Measurements from ENCODE around the gene PKLR.

DNA sequence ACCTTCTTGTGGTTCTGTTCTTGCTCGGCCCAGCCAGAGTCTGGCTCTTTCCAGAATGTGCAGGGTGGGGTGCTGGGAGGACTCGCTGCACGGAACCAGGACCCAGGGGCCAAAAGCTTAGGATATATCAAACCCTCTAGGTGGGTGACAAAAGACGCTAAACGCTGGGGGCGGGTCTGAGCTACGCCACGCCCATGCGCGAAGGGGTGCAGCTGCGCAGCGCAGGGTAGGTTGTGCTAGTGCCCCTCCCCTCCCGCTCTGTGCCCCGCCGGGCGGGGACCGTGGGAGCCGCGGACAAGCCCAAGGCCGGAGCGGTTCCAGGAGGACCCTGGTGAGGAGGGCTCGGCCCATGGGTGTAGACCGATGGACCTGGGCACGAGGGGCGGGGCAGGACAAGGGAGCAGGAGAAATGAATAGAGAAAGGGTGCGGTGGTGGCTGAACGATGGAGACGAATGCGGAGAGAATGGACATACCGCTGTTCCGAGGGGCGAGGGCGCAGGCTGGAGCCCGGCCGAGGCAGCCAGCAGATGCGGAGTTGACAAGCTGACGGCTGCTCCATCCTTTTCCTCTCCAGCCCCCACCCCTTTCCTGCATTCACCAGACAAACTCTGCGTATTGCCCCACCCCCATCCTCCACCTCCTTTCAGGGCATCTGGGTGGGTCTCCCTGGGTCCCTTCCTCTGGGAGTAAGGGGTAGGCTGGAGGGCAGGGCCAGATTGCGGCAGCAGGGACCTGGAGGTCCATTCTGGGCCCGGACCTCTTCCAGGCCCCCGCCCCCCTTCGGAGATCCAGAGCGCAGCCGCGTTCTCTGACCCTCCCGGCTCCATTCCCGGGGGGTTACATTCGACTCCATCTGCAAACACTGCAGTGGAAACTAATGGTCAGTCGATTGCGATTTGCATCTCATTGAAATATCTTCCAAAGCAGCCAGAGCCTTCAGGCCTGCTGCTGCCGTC lies 19.7 kb upstream of the PKLR start, which contains the start of gene RUSC1:
- TF ChIP-seq, protein P1, sequence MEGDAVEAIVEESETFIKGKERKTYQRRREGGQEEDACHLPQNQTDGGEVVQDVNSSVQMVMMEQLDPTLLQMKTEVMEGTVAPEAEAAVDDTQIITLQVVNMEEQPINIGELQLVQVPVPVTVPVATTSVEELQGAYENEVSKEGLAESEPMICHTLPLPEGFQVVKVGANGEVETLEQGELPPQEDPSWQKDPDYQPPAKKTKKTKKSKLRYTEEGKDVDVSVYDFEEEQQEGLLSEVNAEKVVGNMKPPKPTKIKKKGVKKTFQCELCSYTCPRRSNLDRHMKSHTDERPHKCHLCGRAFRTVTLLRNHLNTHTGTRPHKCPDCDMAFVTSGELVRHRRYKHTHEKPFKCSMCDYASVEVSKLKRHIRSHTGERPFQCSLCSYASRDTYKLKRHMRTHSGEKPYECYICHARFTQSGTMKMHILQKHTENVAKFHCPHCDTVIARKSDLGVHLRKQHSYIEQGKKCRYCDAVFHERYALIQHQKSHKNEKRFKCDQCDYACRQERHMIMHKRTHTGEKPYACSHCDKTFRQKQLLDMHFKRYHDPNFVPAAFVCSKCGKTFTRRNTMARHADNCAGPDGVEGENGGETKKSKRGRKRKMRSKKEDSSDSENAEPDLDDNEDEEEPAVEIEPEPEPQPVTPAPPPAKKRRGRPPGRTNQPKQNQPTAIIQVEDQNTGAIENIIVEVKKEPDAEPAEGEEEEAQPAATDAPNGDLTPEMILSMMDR (IDR thresholded peaks at IDR 0.05 in 8 of 11, conservative IDR thresholded peaks at IDR 0.05 in 3 of 11) = no peak
- no peak for TF ChIP-seq POLR2A (IDR thresholded peaks at IDR 0.05)
- peak; percentile 80 to 89 (median 89) for TF ChIP-seq POLR2AphosphoS5 (IDR thresholded peaks at IDR 0.05)

Data from spleen (tissue), 7 donors.